Measurements from ENCODE around the gene PRPH. TPM values are rescaled to one million over a fixed set of nuclear protein-coding genes. Genes with fewer than 3 reads are reported as not detected.
A peak's percentile ranks its signal among the peaks of the same experiment; 100 is the strongest.
"Not testable (repeated sequence)": the region's sequence is repeated elsewhere in the genome, so short reads cannot be mapped to it uniquely, and the experiment has no call there.

Gene PRPH
- total RNA-seq, 6 experiments from 2014 or later, result not detected

DNA sequence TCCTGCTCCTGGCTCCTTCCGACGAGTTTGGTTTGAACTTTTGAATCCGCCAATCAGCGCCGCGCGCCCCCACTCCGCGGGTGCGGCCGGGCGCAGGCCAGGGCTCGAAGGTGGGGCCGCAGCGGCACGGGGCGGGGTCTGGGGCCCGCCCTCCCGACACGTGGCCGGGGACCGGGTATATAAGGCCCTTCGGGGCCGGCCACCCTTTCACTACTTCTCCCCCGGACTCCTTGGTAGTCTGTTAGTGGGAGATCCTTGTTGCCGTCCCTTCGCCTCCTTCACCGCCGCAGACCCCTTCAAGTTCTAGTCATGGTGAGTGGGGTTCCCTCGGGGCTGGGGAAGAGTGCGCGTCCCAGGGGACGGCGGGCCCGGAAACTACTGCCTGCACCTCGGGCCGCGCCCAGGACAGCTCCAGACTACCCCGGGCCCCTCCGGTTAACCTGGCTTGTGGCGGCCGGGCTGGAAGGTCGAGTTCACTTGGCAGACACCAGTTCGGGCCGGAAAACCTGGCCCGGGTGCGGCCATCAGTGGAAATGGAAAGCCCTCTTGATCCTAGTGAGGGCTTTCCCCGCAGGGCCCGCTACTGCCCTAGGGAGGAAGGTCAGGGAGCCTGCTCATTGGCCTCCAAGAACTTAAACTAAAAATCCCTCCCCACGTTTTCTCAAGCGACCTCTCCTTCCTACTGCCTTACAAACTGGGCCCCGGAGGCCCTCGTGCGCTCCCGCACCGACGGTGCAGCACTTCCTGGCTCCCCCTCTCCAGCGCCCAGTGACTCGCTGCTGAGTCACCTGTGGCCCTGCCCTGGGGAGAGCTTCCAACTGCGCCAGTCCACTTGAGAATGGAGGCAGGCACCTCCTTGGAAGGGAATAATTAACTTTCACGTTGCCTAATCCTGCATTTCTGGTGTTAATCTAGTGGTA lies 29.8 kb upstream of the PRPH start, which contains the start of gene TUBA1C:
Gene TUBA1C (plus strand): TSS at position 210 of the 920 bp plus-strand sequence. CDS start 100 bp downstream, at position 310.
- 0% methylated on average over 35 of the region's 61 CpGs for WGBS (ENCODE audit: insufficient coverage, low coverage, low lambda C conversion rate, missing lambda C conversion rate)
- H3K27me3 ChIP-seq, result no peaks in the 10 kb centered on the region
- intact Hi-C loops (cut with DNase I), result no loop called here
- peaks cover 0 to 34% (median 9%) of the 10 kb centered on the region in 4 donors for H3K4me1 ChIP-seq
- peak within 1 kb of the TSS; percentile 88 to 98 (median 94) for H3K4me3 ChIP-seq
- no peaks in the 10 kb centered on the region for H3K9me3 ChIP-seq
- DNase-seq (peak; percentile 97), ATAC-seq (peak; percentile 84 to 96 (median 94))
- H3K27ac ChIP-seq, result peak within 1 kb of the TSS; percentile 93 to 96 (median 95)
- TF ChIP-seq POLR2A (IDR thresholded peaks at IDR 0.05), result peak; percentile 80
- TF ChIP-seq, protein P1, sequence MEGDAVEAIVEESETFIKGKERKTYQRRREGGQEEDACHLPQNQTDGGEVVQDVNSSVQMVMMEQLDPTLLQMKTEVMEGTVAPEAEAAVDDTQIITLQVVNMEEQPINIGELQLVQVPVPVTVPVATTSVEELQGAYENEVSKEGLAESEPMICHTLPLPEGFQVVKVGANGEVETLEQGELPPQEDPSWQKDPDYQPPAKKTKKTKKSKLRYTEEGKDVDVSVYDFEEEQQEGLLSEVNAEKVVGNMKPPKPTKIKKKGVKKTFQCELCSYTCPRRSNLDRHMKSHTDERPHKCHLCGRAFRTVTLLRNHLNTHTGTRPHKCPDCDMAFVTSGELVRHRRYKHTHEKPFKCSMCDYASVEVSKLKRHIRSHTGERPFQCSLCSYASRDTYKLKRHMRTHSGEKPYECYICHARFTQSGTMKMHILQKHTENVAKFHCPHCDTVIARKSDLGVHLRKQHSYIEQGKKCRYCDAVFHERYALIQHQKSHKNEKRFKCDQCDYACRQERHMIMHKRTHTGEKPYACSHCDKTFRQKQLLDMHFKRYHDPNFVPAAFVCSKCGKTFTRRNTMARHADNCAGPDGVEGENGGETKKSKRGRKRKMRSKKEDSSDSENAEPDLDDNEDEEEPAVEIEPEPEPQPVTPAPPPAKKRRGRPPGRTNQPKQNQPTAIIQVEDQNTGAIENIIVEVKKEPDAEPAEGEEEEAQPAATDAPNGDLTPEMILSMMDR (IDR thresholded peaks at IDR 0.05), result peak in 2 of 4 donors; percentile 5 to 7
- H3K36me3 ChIP-seq, result peaks cover 0 to 9% (median 7%) of the 10 kb centered on the region in 4 donors

DNA sequence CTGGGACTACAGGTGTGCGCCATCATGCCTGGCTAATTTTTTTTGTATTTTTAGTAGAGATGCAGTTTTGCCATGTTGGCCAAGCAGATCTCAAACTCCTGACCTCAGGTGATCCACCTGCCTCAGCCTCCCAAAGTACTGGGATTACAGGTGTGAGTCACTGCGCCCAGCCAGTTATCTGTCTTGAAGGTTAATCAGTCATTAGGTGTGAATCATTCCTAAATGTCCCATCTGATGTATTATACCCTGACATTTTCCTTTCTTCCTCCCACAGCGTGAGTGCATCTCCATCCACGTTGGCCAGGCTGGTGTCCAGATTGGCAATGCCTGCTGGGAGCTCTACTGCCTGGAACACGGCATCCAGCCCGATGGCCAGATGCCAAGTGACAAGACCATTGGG lies 25.8 kb upstream of the PRPH start:
- H3K27me3 ChIP-seq; ATAC-seq; intact Hi-C loops (cut with DNase I); DNase-seq; H3K27ac ChIP-seq; H3K4me3 ChIP-seq; H3K9me3 ChIP-seq: not testable (repeated sequence)
- 83% methylated on average over 3 of the region's 6 CpGs for WGBS (ENCODE audit: insufficient coverage, low coverage, low lambda C conversion rate, missing lambda C conversion rate)
- Histone ChIP-seq H3K4me1 (peaks cover 0 to 34% (median 9%) of the 10 kb centered on the region in 4 donors), H3K36me3 (peaks cover 0 to 40% (median 30%) of the 10 kb centered on the region in 4 donors)

DNA sequence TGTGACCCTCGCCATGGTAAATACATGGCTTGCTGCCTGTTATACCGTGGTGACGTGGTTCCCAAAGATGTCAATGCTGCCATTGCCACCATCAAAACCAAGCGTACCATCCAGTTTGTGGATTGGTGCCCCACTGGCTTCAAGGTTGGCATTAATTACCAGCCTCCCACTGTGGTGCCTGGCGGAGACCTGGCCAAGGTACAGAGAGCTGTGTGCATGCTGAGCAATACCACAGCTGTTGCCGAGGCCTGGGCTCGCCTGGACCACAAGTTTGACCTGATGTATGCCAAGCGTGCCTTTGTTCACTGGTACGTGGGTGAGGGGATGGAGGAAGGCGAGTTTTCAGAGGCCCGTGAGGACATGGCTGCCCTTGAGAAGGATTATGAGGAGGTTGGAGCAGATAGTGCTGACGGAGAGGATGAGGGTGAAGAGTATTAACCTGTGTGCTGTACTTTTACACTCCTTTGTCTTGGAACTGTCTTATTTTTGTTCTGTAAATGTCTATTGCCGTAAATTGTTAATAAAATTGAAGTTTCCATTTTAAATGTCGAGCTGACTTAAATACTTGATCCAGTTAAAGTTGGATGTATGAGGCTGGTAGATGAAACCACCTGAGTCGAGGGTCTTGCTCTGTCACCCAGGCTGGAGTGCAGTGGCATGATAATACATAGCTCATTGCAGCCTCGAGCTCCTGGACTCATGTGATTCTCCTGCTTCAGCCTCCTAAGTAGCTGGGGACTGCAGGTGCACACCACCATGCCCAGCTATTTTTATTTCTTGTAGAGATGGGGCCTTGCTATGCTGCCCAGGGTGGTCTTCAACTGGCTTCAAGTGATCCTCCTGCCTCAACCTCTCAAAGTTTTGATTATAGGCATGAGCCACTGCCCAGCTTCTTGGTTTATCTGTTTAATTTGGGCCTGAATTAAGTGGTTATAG lies 21.9 kb upstream of the PRPH start:
- no peaks in the 10 kb centered on the region for H3K9me3 ChIP-seq
- 98% methylated on average over 10 of the region's 16 CpGs for WGBS (ENCODE audit: insufficient coverage, low coverage, low lambda C conversion rate, missing lambda C conversion rate)
- no peak for TF ChIP-seq POLR2A (IDR thresholded peaks at IDR 0.05)
- TF ChIP-seq, protein P1 (IDR thresholded peaks at IDR 0.05), result no peak
- no peaks in the 10 kb centered on the region for H3K27me3 ChIP-seq
- H3K4me3 ChIP-seq, result no peak overlapping the region
- no peak for DNase-seq
- H3K4me1 ChIP-seq, result peaks cover 0 to 12% (median under 1%) of the 10 kb centered on the region in 4 donors
- H3K36me3 ChIP-seq, result peaks cover 0 to 40% (median 30%) of the 10 kb centered on the region in 4 donors
- intact Hi-C loops (cut with DNase I), result no loop called here
- H3K27ac ChIP-seq, result no peak overlapping the region
- no peak for ATAC-seq

DNA sequence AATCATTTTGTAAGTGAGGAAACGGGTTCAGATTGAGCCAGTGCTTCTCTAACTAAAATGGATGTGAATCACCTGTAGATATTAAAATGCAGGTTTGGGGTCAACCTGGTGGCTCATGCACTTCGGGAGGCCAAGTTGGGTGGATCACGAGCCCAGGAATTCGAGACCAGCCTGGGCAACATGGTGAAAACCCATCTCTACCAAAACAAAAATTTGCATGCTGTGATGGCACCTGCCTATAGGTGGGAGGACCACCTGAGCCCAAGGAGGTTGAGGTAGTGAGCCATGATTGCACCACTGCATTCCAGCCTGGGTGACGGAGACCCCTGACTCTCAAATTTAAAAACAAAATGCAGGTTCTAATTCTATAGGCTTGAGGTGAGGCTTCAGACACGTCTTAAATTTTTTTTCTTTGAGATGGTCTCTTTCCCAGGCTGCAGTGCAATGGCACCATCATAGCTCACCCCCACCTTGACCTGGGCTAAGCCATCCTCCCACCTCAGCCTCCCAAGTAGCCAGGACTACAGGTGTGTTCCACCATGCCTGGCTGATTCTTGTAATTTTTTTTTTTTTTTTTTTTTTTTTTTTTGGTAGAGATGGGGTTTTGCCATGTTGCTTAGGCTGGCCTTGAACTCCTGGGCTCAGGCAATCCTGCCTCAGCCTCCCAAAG lies 21.1 kb upstream of the PRPH start:
- ATAC-seq, result no peak
- Histone ChIP-seq H3K36me3 (peaks cover 0 to 40% (median 30%) of the 10 kb centered on the region in 4 donors), H3K4me3 (no peak overlapping the region), H3K4me1 (peaks cover 0 to 4% (median under 1%) of the 10 kb centered on the region in 4 donors), H3K27me3 (no peaks in the 10 kb centered on the region), H3K27ac (no peak overlapping the region), H3K9me3 (no peaks in the 10 kb centered on the region)
- WGBS (ENCODE audit: insufficient coverage, low coverage, low lambda C conversion rate, missing lambda C conversion rate), result 92% methylated on average over 2 of the region's 6 CpGs
- no peak for TF ChIP-seq POLR2A (IDR thresholded peaks at IDR 0.05)
- intact Hi-C loops (cut with DNase I), result no loop called here
- DNase-seq, result no peak
